ENCODE measurements around the gene ADAM12. TPM values are rescaled to one million over a fixed set of nuclear protein-coding genes. Genes with fewer than 3 reads are reported as not detected.

Gene ADAM12
- total and polyA plus RNA-seq, 2 experiments from 2014 or later, result 0.13 to 0.87 TPM

GRCh38 chr10:126118476-126118875 lies 269.8 kb downstream of the ADAM12 start:
- 0 out of 3 replicates have a peak, but pooled peaks cover 2% of the 10 kb centered on the region for H3K36me3 Mint-ChIP-seq (ENCODE audit: low read depth)
- H3K9me3 Mint-ChIP-seq, result peaks cover 2% of the 10 kb centered on the region; the same call in 1 of the 3 replicates
- no peak overlapping the region for H3K4me3 Mint-ChIP-seq
- no peaks in the 10 kb centered on the region for H4K20me1 ChIP-seq (replicated peaks; ENCODE audit: insufficient read depth)
- no peak for ATAC-seq
- H3F3A ChIP-seq (replicated peaks; ENCODE audit: low read depth), result no peaks in the 10 kb centered on the region; the same call in 1 of the 2 replicates
- no peak for TF ChIP-seq STAT1 (IDR thresholded peaks at IDR 0.05; ENCODE audit: unreplicated experiment)
- no peak for TF ChIP-seq ZNF114 (CRISPR knock-in tag; IDR thresholded peaks at IDR 0.05)
- no peak for TF ChIP-seq CTCF (conservative IDR thresholded peaks at IDR 0.05; ENCODE audit: low read depth in 2 of 2)
- TF ChIP-seq EZH2phosphoT487 (IDR thresholded peaks at IDR 0.05; ENCODE audit: unreplicated experiment), result no peak
- no peak for TF ChIP-seq NANOG (IDR thresholded peaks at IDR 0.05; ENCODE audit: borderline replicate concordance)
- TF ChIP-seq EZH2 (IDR thresholded peaks at IDR 0.05; ENCODE audit: low read depth, unreplicated experiment), result no peak
- TF ChIP-seq ETS1 (IDR thresholded peaks at IDR 0.05), result no peak
- TF ChIP-seq POLR2AphosphoS5 (IDR thresholded peaks at IDR 0.05; ENCODE audit: low read depth), result no peak
- no peak for TF ChIP-seq ZNF331 (CRISPR knock-in tag; IDR thresholded peaks at IDR 0.05; ENCODE audit: low read depth)
- TF ChIP-seq, protein P1, sequence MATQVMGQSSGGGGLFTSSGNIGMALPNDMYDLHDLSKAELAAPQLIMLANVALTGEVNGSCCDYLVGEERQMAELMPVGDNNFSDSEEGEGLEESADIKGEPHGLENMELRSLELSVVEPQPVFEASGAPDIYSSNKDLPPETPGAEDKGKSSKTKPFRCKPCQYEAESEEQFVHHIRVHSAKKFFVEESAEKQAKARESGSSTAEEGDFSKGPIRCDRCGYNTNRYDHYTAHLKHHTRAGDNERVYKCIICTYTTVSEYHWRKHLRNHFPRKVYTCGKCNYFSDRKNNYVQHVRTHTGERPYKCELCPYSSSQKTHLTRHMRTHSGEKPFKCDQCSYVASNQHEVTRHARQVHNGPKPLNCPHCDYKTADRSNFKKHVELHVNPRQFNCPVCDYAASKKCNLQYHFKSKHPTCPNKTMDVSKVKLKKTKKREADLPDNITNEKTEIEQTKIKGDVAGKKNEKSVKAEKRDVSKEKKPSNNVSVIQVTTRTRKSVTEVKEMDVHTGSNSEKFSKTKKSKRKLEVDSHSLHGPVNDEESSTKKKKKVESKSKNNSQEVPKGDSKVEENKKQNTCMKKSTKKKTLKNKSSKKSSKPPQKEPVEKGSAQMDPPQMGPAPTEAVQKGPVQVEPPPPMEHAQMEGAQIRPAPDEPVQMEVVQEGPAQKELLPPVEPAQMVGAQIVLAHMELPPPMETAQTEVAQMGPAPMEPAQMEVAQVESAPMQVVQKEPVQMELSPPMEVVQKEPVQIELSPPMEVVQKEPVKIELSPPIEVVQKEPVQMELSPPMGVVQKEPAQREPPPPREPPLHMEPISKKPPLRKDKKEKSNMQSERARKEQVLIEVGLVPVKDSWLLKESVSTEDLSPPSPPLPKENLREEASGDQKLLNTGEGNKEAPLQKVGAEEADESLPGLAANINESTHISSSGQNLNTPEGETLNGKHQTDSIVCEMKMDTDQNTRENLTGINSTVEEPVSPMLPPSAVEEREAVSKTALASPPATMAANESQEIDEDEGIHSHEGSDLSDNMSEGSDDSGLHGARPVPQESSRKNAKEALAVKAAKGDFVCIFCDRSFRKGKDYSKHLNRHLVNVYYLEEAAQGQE (IDR thresholded peaks at IDR 0.05; ENCODE audit: unreplicated experiment), result no peak
- TF ChIP-seq, protein P2, sequence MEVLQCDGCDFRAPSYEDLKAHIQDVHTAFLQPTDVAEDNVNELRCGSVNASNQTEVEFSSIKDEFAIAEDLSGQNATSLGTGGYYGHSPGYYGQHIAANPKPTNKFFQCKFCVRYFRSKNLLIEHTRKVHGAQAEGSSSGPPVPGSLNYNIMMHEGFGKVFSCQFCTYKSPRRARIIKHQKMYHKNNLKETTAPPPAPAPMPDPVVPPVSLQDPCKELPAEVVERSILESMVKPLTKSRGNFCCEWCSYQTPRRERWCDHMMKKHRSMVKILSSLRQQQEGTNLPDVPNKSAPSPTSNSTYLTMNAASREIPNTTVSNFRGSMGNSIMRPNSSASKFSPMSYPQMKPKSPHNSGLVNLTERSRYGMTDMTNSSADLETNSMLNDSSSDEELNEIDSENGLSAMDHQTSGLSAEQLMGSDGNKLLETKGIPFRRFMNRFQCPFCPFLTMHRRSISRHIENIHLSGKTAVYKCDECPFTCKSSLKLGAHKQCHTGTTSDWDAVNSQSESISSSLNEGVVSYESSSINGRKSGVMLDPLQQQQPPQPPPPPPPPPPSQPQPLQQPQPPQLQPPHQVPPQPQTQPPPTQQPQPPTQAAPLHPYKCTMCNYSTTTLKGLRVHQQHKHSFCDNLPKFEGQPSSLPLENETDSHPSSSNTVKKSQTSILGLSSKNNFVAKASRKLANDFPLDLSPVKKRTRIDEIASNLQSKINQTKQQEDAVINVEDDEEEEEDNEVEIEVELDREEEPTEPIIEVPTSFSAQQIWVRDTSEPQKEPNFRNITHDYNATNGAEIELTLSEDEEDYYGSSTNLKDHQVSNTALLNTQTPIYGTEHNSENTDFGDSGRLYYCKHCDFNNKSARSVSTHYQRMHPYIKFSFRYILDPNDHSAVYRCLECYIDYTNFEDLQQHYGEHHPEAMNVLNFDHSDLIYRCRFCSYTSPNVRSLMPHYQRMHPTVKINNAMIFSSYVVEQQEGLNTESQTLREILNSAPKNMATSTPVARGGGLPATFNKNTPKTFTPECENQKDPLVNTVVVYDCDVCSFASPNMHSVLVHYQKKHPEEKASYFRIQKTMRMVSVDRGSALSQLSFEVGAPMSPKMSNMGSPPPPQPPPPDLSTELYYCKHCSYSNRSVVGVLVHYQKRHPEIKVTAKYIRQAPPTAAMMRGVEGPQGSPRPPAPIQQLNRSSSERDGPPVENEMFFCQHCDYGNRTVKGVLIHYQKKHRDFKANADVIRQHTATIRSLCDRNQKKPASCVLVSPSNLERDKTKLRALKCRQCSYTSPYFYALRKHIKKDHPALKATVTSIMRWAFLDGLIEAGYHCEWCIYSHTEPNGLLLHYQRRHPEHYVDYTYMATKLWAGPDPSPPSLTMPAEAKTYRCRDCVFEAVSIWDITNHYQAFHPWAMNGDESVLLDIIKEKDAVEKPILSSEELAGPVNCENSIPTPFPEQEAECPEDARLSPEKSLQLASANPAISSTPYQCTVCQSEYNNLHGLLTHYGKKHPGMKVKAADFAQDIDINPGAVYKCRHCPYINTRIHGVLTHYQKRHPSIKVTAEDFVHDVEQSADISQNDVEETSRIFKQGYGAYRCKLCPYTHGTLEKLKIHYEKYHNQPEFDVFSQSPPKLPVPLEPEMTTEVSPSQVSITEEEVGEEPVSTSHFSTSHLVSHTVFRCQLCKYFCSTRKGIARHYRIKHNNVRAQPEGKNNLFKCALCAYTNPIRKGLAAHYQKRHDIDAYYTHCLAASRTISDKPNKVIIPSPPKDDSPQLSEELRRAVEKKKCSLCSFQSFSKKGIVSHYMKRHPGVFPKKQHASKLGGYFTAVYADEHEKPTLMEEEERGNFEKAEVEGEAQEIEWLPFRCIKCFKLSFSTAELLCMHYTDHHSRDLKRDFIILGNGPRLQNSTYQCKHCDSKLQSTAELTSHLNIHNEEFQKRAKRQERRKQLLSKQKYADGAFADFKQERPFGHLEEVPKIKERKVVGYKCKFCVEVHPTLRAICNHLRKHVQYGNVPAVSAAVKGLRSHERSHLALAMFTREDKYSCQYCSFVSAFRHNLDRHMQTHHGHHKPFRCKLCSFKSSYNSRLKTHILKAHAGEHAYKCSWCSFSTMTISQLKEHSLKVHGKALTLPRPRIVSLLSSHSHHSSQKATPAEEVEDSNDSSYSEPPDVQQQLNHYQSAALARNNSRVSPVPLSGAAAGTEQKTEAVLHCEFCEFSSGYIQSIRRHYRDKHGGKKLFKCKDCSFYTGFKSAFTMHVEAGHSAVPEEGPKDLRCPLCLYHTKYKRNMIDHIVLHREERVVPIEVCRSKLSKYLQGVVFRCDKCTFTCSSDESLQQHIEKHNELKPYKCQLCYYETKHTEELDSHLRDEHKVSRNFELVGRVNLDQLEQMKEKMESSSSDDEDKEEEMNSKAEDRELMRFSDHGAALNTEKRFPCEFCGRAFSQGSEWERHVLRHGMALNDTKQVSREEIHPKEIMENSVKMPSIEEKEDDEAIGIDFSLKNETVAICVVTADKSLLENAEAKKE (CRISPR knock-in tag; IDR thresholded peaks at IDR 0.05), result no peak
- no peak for TF ChIP-seq CREB1 (CRISPR knock-in tag; IDR thresholded peaks at IDR 0.05; ENCODE audit: low read depth)
- TF ChIP-seq JUNB (IDR thresholded peaks at IDR 0.05; ENCODE audit: unreplicated experiment), result no peak
- DNase-seq (ENCODE audit: low spot score), result no peak
- no peak overlapping the region for H3K4me3 ChIP-seq
- H3K27ac ChIP-seq (ENCODE audit: low read depth), result no peak overlapping the region
- no peaks in the 10 kb centered on the region for H3K36me3 ChIP-seq (ENCODE audit: insufficient read depth)
- peaks cover 6% of the 10 kb centered on the region; the same call in 1 of the 2 replicates for H3K27me3 ChIP-seq (ENCODE audit: insufficient read depth)
- H3K79me2 ChIP-seq (replicated peaks; ENCODE audit: insufficient read depth), result no peaks in the 10 kb centered on the region
- H3K4me1 Mint-ChIP-seq, result peaks cover 30% of the 10 kb centered on the region
- peaks cover 9% of the 10 kb centered on the region for H3K27me3 Mint-ChIP-seq (ENCODE audit: insufficient read depth, low read depth, poor library complexity)
- H2AFZ ChIP-seq, result no peak overlapping the region
- H3K4me1 ChIP-seq (ENCODE audit: insufficient read depth), result peaks cover 38% of the 10 kb centered on the region
- no peak overlapping the region for H3K4me2 ChIP-seq
- H3K9me2 ChIP-seq (ENCODE audit: insufficient read depth), result peaks cover 4% of the 10 kb centered on the region; the same call in 1 of the 2 replicates
- H3K27ac Mint-ChIP-seq, result no peak overlapping the region
